ENCODE measurements around the gene SLC35B3.
A peak's percentile ranks its signal among the peaks of the same experiment; 100 is the strongest.
"Not testable (repeated sequence)": the region's sequence is repeated elsewhere in the genome, so short reads cannot be mapped to it uniquely, and the experiment has no call there.

Gene SLC35B3

GRCh38 chr6:8435093-8435844 is at the start of gene SLC35B3:
Gene SLC35B3 (minus strand): TSS chr6:8435545.
- no peak for FAIRE-seq

DNA sequence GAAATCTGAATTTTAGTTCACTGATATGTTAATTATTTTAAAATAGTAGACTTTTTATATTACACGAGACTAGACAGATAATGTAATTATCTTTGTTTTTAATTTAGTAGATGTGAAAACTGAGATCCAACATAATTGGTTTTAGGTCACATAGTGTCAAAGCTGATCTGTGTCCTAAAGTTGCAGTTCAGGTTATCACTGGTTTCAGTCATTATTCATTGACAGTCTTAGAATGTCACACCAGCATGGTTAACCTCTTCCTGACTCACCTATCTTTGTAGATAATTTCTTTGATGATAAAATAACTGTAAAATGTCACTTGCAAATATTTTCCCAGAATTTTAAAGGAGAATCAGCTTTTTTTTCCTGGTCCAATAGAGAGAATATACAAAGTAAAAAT is 48.3 kb upstream of the SLC35B3 start:
- no peak for FAIRE-seq

DNA sequence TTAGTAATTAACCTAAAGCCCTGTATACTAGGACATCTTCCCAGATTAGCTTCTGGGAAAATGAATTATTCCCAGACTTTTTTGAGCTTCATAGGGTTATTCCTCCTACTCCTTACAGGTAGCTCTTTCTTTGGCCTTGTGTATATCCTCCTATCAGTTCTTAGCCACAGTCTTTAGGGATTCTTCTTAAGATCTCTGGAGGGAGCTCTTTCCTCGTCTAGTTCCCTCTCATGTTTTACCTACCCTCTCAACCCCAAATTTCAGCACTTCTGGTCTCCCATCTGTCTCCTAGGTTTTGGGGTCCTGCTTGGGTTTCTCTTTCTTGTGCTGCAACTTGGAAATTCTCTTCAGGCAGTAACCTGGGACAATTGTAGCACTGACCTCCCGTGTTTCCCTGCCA is 46.4 kb upstream of the SLC35B3 start:
- FAIRE-seq = no peak

GRCh38 chr6:8478418-8478817 is 43.1 kb upstream of the SLC35B3 start:
- FAIRE-seq = peak; percentile 32

DNA sequence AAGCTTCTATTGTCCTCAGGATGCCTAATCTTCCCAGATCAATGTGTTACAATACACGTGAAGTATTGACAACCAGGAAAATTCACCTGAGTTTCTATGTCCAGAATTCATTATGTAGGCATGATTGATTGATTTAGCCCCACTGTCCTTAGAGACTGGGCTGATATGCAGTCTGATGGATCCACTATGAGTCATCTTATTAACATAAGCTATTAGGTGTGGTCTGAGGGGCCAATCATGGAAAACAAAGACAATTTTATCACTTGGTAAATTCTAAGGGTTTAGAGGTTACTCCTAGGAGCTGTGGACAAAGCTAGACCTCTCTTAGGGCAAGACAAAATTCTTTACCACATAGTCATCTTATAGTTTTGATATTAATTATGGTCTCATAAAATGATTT is 41.3 kb upstream of the SLC35B3 start:
- FAIRE-seq = no peak

DNA sequence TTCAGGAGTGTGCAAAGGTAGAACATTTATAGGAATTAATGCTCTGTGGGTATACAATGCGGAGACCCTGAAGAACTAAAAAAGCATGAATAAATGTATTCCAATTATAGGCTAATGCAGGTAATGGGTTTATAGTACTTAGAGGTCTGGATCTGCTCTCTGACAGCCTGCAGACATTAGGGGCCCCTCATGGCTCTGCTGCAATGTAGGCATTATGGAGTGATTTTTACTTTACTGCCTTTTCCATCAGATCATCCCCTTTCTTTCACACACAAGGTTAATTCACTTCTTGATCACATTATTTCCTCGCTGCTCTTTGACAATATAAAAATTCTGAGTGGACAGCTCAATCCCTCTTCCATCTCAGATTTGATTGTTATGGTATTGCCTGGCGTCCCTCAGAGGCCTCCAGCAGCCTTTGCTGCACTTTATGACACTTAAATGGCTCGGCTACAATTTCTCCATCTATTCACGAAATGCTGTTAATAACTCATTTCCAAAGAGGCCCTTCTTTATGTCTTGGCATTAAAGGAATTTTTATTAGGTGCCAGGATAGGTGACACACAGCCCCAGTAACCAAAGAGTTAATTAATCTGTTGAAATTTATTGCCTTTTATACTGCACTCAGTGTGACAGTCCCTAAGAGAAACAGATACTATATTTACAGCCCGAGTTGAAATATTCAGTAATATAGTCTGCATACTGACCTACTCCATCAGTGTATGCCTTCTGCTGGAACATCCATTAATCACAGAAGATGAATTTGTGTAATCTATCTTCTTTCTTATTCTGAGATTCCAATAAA is 33.4 kb upstream of the SLC35B3 start:
- FAIRE-seq = no peak

- FAIRE-seq = no peak
Observed at GRCh38 chr6:8462694-8463093, 27.3 kb upstream of the SLC35B3 start.

DNA sequence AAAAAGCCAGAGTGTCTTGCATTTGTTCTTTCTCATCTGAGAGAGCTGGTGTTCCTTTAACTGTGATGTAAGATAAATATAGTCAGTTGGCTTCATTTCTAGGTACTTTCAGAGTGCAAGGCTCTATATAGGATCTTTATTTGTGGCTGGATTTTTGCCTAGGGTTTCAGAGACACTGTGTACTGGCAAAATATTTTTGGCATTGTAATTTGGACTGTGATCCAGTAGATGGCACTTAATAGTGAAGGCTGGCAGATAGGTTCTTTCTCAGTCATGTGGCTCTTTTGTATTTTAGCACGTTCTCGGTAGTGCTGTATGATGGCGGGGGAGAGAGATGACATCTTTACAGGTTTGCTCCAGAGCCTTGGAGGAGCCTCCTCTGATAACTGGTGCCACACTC is 26.8 kb upstream of the SLC35B3 start:
- FAIRE-seq = no peak

GRCh38 chr6:8446391-8446790 is 11.0 kb upstream of the SLC35B3 start:
- FAIRE-seq = no peak

DNA sequence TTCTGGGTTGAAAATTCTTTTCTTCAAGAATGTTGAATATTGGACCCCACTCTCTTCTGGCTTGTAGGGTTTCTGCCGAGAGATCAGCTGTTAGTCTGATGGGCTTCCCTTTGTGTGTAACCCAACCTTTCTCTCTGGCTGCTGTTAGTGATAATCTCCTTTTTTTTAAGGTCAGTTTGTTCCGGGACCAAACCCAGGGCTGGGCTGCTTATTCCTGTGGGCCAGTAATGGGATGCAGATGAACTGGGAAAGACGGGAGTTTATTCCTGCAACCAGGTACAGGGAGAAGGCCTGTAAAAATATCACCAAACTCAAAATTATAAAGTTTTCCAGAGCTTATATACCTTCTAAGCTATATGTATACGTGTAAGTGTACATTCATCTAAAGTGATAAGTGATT is 10.6 kb upstream of the SLC35B3 start:
- not testable (repeated sequence) for FAIRE-seq

DNA sequence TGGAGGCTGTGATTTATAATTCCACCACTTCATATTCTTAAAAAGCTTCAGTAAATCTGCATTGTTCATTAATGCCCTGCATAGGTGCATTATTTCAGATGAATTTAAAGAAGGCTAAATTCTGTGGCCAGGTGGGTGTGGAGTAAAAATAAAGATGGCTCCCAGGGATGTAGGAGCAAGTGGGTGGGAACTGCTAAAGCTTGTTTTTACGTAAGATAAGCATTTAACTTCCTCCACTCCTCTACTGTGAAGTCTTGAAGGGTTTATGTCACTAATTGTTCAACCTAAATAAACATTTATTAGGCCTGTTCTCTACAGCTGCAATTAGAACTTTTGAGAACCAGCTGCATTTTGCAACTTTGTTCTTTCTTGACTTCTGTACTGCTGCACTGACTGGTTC is 6.8 kb upstream of the SLC35B3 start:
- FAIRE-seq = no peak

GRCh38 chr6:8441452-8441851 is 6.1 kb upstream of the SLC35B3 start:
- FAIRE-seq = no peak

GRCh38 chr6:8439601-8440268 is 4.4 kb upstream of the SLC35B3 start:
- FAIRE-seq = no peak

DNA sequence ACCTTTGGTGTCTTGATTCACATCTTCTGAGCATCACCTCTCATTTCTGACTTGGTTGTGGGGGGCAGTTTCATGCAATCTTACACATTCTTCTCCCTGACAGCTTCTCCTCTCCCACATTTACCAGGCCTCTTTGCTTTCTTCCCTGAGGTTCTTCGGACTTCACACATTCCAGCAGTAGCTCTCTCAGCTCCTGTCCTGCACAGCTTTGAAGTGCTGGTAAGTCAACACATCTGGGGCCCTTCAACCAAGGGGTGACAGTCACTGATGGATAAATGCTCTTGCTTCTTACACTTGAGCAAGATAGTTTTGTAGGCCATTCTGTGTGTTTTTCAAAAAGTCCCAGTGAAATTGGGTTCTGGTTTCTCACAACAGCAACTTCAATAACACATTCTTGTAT is 2.5 kb upstream of the SLC35B3 start:
- FAIRE-seq = no peak

DNA sequence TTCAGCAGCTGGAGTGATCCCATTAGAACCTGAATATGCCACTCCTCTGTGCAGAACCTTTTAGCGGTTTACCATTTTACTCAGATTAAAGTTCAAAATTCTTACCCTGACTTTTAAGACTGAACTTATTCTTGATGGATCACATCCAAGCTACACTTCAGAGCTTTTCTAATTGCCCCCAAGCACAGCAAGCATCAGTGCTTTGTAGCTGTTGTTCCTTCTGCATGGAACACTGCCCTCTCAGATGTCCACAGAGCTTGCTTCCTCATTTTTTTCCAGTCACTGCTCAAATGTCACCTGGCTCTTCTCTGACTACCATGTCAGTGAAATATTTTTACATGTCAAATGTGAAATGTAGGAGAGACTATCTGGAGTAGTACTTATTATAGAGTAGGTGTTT is 1.6 kb upstream of the SLC35B3 start:
- no peak for FAIRE-seq

DNA sequence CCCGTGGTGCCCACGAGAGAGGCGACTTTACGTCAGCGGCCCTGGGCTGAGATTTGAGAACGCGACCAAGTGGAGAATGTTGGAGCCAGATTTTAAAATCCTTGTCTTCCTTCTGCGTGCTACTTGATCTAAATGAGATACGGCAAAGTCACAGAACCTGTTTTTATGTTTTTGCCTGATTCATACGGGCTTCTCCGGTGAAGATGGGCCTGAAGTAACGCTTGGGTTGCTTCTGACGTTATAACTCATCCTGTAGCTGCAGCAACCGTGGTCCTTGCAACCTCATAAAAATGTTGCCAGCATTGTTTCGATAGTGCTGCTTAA is 462 bp upstream of the SLC35B3 start:
- FAIRE-seq = no peak

DNA sequence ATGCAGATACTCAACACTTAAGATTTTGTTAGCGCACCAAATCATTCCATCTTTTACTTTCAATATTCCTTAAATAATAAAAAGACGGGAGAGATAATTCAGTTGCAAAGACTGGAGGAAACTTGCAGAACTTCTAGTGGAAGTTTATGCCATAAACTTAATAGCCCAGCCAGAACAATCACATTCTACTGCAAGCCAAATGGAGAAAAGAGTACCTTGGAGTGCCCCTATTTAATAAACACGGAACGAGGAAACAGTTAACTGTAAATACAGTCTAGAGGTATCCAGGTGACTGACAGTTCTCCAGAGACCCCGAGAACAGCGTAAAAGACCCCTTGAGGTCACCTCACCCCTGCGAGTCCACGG is 635 bp downstream of the SLC35B3 start:
- FAIRE-seq = no peak

- FAIRE-seq = no peak
Observed at GRCh38 chr6:8432614-8433013, 2.7 kb downstream of the SLC35B3 start.

GRCh38 chr6:8429821-8430220 is 5.5 kb downstream of the SLC35B3 start:
- FAIRE-seq = no peak

DNA sequence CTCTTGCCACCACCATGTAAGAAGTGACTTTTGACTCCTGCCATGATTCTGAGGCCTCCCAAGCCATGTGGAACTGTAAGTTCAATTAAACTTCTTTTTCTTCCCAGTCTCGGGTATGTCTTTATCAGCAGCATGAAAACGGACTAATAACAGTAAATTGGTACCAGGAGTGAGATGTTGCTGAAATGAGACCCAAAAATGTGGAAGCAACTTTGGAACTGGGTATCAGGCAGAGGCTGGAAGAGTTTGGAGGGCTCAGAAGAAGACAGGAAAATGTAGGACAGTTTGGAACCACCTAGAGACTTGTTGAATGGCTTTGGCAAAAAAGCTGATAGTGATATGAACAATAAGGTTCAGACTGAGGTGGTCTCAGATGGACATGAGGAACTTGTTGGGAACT is 8.8 kb downstream of the SLC35B3 start:
- FAIRE-seq = not testable (repeated sequence)

DNA sequence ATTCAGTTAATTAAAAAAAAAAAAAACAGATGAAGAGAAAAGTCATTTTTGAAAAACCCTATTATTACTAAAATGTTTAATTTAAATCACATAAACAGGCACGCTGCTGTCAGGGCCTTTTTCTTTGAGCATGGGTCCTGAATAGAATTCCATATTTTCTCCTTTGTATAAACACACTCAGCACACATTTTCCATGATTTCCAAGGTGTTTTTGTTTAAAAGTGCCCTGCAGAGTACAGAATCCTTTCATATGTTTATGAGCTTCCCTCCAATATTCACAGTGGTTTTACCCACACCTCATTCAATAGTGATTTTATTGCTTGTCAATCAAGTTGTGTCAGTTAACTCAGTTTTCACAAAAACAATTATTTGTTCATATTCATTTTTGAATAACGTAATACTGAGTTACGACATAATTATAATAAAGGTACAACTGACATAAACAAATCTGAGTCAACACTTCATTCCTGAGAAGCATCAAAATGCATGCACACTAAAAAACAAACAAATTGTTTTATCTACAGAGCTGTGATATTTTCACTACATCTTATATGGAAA is 15.2 kb downstream of the SLC35B3 start:
- no peak for FAIRE-seq

- FAIRE-seq = no peak
Observed at GRCh38 chr6:8415913-8416312, 19.4 kb downstream of the SLC35B3 start.

DNA sequence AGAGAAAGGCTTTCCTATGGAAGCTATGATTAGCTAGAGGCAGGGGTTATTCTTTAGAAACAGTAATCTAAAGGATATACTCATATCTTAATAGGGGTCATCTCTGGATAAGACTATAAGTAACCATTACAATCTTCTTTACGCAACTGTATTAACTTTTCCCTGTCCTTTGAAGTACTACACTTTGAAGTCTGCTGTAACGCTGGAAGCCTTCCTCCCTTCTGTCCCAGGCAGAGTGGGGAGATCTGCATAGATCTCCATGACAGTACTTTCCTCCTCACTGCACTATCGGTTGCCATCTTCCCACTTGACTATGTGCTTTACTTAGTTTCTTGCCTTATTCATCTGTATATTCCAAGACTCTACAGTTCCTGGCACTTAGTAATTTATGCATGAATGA is 20.1 kb downstream of the SLC35B3 start:
- FAIRE-seq = no peak

GRCh38 chr6:8414844-8415243 is 20.5 kb downstream of the SLC35B3 start:
- FAIRE-seq = no peak

All from TTC549 (cell line).